Right lobe of liver (tissue), 4 donors: ENCODE results near the gene PTPRN2.

Source experiments
- POLR2A ChIP-seq: fragments of 450-650 bp; IDR thresholded peaks from one replicate; pipeline ENCODE4 v1.6.1; 2017; ENCODE audit warnings: antibody characterized with exemption, mild to moderate bottlenecking
- TF ChIP-seq, protein P1 (sequence below), 4 donors: fragments of 200-600 bp in 3 of 4; fragments of 450-650 bp in 1 of 4; IDR thresholded peaks; one replicate each; pipeline versions ENCODE4 v1.5.1 to v1.8.0; 2016 to 2022; ENCODE audit warnings: antibody characterized with exemption in 4 of 4, mild to moderate bottlenecking in 2 of 4
- donor health status: DM: no; HTN: no; CAD: no.
- donor health status: DM: no; HTN: no; CAD: no.
- donor health status: DM: no; HTN: yes; CAD: no.

DNA sequence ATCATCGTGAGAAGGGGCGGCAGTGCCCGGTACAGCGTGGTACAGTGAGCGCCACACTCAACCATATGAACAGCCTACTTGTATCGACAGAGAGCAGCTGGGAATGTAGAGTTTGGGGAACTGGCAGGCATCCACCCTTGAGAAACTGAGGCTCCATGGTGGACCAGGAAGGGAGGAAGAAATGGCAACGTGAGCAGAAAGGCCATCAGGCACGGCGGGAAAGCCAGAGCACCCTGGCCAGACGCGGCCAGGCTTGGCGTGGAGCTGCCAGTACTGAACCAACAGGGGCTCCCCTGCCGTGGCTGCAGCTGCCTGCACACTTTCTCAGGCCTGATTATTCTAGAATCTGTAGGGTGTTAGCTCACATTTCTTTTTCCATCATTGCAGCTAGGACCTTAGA lies 442.3 kb downstream of the PTPRN2 start:
- no peak for TF ChIP-seq POLR2A
- TF ChIP-seq, protein P1, sequence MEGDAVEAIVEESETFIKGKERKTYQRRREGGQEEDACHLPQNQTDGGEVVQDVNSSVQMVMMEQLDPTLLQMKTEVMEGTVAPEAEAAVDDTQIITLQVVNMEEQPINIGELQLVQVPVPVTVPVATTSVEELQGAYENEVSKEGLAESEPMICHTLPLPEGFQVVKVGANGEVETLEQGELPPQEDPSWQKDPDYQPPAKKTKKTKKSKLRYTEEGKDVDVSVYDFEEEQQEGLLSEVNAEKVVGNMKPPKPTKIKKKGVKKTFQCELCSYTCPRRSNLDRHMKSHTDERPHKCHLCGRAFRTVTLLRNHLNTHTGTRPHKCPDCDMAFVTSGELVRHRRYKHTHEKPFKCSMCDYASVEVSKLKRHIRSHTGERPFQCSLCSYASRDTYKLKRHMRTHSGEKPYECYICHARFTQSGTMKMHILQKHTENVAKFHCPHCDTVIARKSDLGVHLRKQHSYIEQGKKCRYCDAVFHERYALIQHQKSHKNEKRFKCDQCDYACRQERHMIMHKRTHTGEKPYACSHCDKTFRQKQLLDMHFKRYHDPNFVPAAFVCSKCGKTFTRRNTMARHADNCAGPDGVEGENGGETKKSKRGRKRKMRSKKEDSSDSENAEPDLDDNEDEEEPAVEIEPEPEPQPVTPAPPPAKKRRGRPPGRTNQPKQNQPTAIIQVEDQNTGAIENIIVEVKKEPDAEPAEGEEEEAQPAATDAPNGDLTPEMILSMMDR (IDR thresholded peaks at IDR 0.05): no peak
